ENCODE measurements around the gene BCR.

BCR gene

GRCh38 chr22:23243859-23244689 is 63.8 kb downstream of the BCR start:
- DNase-seq (ENCODE audit: low read depth, low spot score): no peak

GRCh38 chr22:23244690-23245044 is 64.4 kb downstream of the BCR start:
- no peak for DNase-seq (ENCODE audit: low read depth, low spot score)

DNA sequence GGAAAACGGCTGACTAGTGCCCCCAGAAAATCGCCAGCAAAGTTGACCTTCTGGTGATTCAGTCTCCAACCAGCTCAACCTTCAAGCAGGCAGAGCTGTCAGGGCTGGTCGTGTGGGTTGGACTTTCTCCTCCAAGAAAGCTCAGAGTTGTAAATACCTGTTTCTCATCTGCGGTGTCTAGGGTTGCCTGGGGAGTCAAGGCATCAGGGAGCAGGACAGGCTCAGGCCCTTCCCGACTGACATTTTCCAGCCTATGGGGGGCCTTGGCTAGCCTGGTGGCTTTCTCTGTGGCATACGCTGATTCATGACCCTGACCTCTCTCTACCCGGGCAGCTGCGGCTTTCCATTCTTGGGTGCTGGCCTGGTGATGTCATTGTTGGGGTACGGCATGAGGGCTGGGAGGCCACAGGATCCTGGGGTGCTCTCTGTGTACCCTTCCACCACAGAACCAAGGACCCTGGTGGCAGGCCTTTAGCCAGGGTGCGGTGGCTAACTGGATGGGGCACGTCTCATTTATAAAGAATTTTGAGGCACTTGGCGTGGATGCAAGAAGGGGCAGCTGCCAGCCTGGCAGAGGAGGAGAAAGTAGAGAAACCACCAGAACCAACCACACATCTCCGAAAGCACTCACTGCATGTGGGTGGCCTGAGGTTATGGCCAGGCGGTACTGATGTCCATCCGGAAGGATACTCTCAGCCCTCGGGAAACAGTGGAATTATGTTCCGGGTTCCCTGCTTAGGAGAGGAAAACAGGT is 64.9 kb downstream of the BCR start:
- no peak for DNase-seq (ENCODE audit: low read depth, low spot score)

- DNase-seq (ENCODE audit: low read depth, low spot score): no peak
Measured at GRCh38 chr22:23245799-23246136, 65.5 kb downstream of the BCR start.

- DNase-seq (ENCODE audit: low read depth, low spot score): no peak
Measured at GRCh38 chr22:23246982-23247766, 66.9 kb downstream of the BCR start.

- DNase-seq (ENCODE audit: low read depth, low spot score): no peak
Measured at GRCh38 chr22:23248583-23248982, 68.3 kb downstream of the BCR start.

- no peak for DNase-seq (ENCODE audit: low read depth, low spot score)
Measured at GRCh38 chr22:23250056-23250784, 69.9 kb downstream of the BCR start.

GRCh38 chr22:23250785-23251363 is 70.6 kb downstream of the BCR start:
- no peak for DNase-seq (ENCODE audit: low read depth, low spot score)

DNA sequence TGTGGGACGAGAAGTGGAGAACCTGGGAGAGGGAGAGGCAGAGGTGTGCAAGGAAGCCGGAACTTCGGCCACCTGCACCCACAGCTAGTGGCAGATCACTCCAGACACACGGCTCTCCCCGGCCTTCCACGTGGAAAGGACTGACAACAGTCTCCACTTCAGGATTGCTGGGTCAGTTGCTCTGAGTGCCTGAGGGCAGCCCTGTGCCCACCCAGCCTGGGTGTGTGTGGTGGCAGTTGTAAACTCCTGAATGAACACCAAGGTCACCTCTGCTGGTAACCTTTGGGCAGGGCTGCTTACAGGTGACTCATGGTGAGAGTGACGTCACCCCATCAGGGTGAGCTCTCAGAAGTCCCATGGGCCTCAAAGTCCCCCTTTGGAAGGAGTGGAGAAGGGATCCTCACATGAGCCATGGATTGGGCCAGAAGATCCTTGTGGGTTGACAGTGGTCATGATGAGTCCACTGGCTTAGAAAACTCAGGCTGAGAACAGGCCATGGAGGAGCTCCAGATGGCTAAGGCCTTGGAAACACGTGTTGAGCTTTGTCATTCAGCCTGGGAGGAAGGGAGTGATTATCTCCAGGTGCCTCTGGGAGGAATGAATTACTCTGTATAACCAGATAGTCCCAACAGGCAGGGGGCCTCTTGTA is 71.3 kb downstream of the BCR start:
- no peak for DNase-seq (ENCODE audit: low read depth, low spot score)

DNA sequence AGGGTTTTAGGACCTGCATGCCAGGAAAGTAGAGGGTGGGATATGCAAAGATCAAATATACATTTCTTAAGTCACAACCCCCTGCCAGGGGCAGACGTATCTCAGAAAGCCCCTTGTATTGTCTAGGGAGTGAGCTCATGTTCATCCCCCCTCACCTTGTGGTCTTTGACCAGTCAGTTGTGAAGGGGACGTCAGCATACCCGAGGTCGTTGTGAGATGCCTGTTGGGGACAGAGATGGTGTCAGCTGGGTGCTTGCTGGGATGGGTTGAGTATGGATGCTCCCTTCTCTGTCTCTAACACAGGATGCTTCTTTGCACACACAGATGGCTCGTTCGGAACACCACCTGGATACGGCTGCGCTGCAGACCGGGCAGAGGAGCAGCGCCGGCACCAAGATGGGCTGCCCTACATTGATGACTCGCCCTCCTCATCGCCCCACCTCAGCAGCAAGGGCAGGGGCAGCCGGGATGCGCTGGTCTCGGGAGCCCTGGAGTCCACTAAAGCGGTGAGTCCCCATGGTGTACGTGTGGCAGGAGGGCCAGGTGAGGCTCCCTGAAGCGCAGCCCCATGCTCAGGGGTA is 73.3 kb downstream of the BCR start:
- no peak for DNase-seq (ENCODE audit: low read depth, low spot score)

- no peak for DNase-seq (ENCODE audit: low read depth, low spot score)
Measured at GRCh38 chr22:23255506-23256170, 75.3 kb downstream of the BCR start.

- DNase-seq (ENCODE audit: low read depth, low spot score): no peak
Measured at GRCh38 chr22:23256171-23256932, 76.0 kb downstream of the BCR start.

DNA sequence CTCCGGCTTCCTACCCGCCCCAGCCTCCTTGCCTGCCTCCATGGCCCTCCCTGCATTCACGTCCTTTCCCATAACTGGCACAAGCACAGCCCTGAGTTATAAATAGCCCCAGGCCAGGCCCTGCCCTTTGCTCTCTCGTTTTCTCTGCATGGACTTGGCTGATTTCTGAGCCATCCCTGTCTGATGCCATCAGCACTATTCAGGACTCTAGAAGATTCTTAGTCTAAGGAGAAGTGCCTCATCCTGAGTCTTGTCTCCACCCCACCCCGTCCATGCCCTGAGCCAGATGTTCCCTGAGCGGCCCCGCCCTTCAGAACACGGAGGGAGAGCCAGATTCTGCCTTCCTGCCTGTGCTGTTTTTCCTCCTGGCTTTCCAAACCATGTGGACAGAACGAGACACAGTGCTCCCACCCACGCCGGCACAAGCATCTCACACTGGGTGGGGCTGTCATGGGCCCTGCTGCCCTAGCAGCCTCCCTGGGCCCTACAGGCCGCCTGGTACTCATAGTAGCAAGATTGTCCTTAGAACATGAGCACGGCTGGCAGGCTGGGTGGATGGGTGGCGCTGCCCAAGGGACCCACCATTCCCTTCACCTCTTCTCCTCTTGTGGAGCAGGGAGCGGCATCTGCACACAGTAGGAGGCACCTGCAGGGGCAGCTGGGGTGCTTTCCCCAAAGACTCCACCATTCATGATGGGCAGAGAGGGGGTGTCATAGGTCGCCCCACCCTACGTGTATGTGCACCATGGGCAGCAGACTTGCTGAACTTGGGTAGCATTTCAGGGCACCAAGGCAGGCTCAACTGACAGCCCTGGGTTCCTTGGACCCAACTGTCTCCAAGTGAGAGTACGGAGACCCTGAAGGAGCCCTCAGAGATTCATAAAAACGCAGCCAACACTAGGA is 76.9 kb downstream of the BCR start:
- DNase-seq (ENCODE audit: low read depth, low spot score): no peak

DNA sequence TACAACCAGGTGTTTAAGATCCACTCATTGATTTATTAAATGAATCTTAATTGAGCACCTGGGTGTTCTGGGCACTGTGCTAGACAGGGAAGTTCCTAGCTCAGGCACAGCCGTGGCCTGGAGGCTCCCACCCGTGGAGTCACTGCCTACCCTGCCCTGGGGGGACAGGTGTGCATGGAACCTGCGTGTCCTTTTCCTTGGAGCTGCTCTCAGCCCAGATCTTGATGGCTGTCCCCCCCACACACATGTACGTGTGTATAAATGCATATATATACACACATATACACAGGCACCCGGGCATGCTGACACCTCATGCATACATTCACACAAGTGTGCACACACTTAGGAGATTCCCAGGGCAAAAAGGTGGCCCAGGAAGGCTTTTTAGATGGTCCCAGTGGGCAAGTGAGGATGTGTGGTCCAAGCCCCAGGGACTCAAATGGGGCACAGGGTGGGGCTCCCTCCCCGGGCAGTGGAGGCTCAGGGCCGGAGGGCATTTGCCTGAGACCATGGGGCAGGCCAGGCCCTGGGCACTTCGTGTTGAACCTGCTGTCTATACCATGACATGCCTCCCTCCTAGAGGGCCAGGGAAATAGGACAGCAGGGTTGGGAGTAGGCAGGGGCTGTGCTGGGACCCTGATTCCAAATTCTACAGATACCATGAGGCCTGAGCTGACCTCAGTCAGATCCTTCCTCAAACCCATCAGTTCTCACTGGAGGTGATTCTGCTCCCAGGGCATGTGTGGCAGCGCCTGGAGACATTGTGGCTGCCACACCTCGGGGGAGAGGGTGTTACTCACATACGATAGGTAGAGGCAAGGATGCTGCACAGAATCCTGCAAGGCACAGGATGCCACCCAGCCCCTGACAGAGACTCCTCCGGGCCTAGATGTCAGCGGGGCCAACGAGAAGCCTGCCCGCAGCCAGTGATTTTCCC is 77.8 kb downstream of the BCR start:
- no peak for DNase-seq (ENCODE audit: low read depth, low spot score)

GRCh38 chr22:23258826-23259170 is 78.5 kb downstream of the BCR start:
- no peak for DNase-seq (ENCODE audit: low read depth, low spot score)

- no peak for DNase-seq (ENCODE audit: low read depth, low spot score)
Measured at GRCh38 chr22:23259916-23260644, 79.8 kb downstream of the BCR start.
